Keratinocyte (primary cell): Measurements from ENCODE around the gene ATF7. TPM values are rescaled to one million over a fixed set of nuclear protein-coding genes. Genes with fewer than 3 reads are reported as not detected.

ENCODE experiments used
- DNase-seq: peaks from one replicate; pipeline ENCODE4 v3.0.0-alpha.2; 2011; ENCODE audit warnings: low read depth, missing footprints, low spot score
- FAIRE-seq: peaks from 2 replicates; lab custom pipeline; 2011; peaks lifted over from hg19 to GRCh38; lab: Jason Lieb, UNC
- H2AFZ ChIP-seq: 2 replicates; pipeline ENCODE4 v1.6.0; 2012; ENCODE audit warnings: low read length, control low read depth, inconsistent platforms; ENCODE audit not compliant: control insufficient read depth
- H3K27ac ChIP-seq: 2 replicates; pipeline ENCODE4 v1.5.1; 2011; ENCODE audit warnings: low read length; ENCODE audit not compliant: control insufficient read depth, insufficient read depth
- H3K27me3 ChIP-seq: 3 replicates; pipeline ENCODE4 v1.6.0; 2011; ENCODE audit warnings: low read length; ENCODE audit not compliant: control insufficient read depth, insufficient read depth; ENCODE audit errors: extremely low read depth
- H3K36me3 ChIP-seq, 2 experiments: 2 replicates in 1 of 2; 3 replicates in 1 of 2; pipeline ENCODE4 v1.5.1; 2011; ENCODE audit warnings: low read length in 2 of 2, mild to moderate bottlenecking in 1 of 2; ENCODE audit not compliant: control insufficient read depth in 2 of 2, insufficient read depth in 2 of 2; ENCODE audit errors: extremely low read depth in 1 of 2
- H3K4me1 ChIP-seq: 3 replicates; pipeline ENCODE4 v1.5.1; 2011; ENCODE audit warnings: low read length; ENCODE audit not compliant: control insufficient read depth, insufficient read depth; ENCODE audit errors: extremely low read depth
- H3K4me2 ChIP-seq: 3 replicates; pipeline ENCODE4 v1.6.0; 2011; ENCODE audit warnings: low read depth, low read length; ENCODE audit not compliant: control insufficient read depth, insufficient read depth; ENCODE audit errors: extremely low read depth
- H3K4me3 ChIP-seq, 3 experiments: fragments of 200-600 bp in 1 of 3; sonication (generic) in 1 of 3; 2 replicates in 2 of 3; 3 replicates in 1 of 3; pipeline ENCODE4 v1.5.1; 2011 to 2016; ENCODE audit warnings: low read length in 3 of 3, mild to moderate bottlenecking in 3 of 3, control low read depth in 2 of 3, inconsistent platforms in 1 of 3, low read depth in 1 of 3, mixed read lengths in 1 of 3, mixed run types in 1 of 3, moderate library complexity in 1 of 3; ENCODE audit not compliant: control insufficient read depth in 2 of 3, insufficient read depth in 2 of 3; ENCODE audit errors: extremely low read depth in 1 of 3
- H3K79me2 ChIP-seq: 2 replicates; pipeline ENCODE4 v1.6.0; 2012; ENCODE audit warnings: low read length; ENCODE audit not compliant: control insufficient read depth, insufficient read depth
- H3K9ac ChIP-seq: 3 replicates; pipeline ENCODE4 v1.6.0; 2011; ENCODE audit warnings: low read length; ENCODE audit not compliant: control insufficient read depth, insufficient read depth; ENCODE audit errors: extremely low read depth
- H3K9me1 ChIP-seq: 3 replicates; pipeline ENCODE4 v1.6.0; 2011; ENCODE audit warnings: low read length; ENCODE audit not compliant: control insufficient read depth, insufficient read depth; ENCODE audit errors: extremely low read depth
- H3K9me3 ChIP-seq: 2 replicates; pipeline ENCODE4 v1.5.1; 2012; ENCODE audit warnings: low read depth, low read length; ENCODE audit not compliant: control insufficient read depth
- H4K20me1 ChIP-seq: 3 replicates; pipeline ENCODE4 v1.6.0; 2011; ENCODE audit warnings: low read length; ENCODE audit not compliant: control insufficient read depth, insufficient read depth; ENCODE audit errors: extremely low read depth
- CTCF ChIP-seq, 3 experiments: IDR thresholded peaks in 1 of 3; conservative IDR thresholded peaks in 1 of 3; optimal IDR thresholded peaks in 1 of 3; 2 replicates in 2 of 3; 3 replicates in 1 of 3; pipeline versions ENCODE3 to v1.5.1; 2011; ENCODE audit warnings: low read length in 3 of 3, mild to moderate bottlenecking in 3 of 3, moderate library complexity in 2 of 3, control low read depth in 1 of 3, inconsistent platforms in 1 of 3; ENCODE audit not compliant: insufficient read depth in 2 of 3; ENCODE audit errors: extremely low read depth in 1 of 3
- EZH2 ChIP-seq: IDR thresholded peaks from one replicate; pipeline ENCODE4 v1.6.1; 2012; ENCODE audit warnings: inconsistent platforms, mild to moderate bottlenecking, low read length, moderate library complexity
- dilution Hi-C: fragments of 300-500 bp; cut with MboI; formaldehyde crosslinking; loops from one replicate; pipeline ENCODE4 v1.7.0; 2020; ENCODE audit warnings: low sequenced_read_pairs; ENCODE audit not compliant: extremely low pct_ligation_motif_present
- polyA plus RNA-seq, 5 experiments: library from polyadenylated mRNA; depleted of rRNA in 3 of 5; stranded (reverse) in 3 of 5; stranded (forward) in 1 of 5; unstranded in 1 of 5; fragments of >200 nt; gene quantifications; 1 replicate in 1 of 5; 2 replicates in 3 of 5; 3 replicates in 1 of 5; pipeline versions ENCODE4 v1.2.1 to v1.2.3, GENCODE V29; 2011 to 2012; ENCODE audit warnings: missing spikeins in 2 of 5, low read depth in 1 of 5, low replicate concordance in 1 of 5

ATF7 gene
- polyA plus RNA-seq, 1 donor (not counting 4 experiments of a cell fraction or from before 2014, with no cell fraction given): 16.3 TPM

- Histone ChIP-seq H3K27ac (no peak overlapping the region), H3K9me1 (no peaks in the 10 kb centered on the region), H3K9me3 (no peaks in the 10 kb centered on the region), H3K4me3 (no peak overlapping the region), H3K4me2 (no peak overlapping the region), H3K9ac (no peak overlapping the region), H4K20me1 (no peaks in the 10 kb centered on the region), H3K79me2 (no peaks in the 10 kb centered on the region), H3K36me3 (peaks cover 27 to 28% of the 10 kb centered on the region in 2 experiments), H3K4me1 (no peaks in the 10 kb centered on the region), H3K27me3 (no peaks in the 10 kb centered on the region), H2AFZ (no peak overlapping the region)
- dilution Hi-C loops: no loop called here
- FAIRE-seq (no peak), DNase-seq (no peak)
- no peak for TF ChIP-seq CTCF (optimal IDR thresholded peaks at IDR 0.05 in 1 of 3, IDR thresholded peaks at IDR 0.05 in 1 of 3, conservative IDR thresholded peaks at IDR 0.05 in 1 of 3; ENCODE audit: extremely low read depth in 1 of 3, insufficient read depth in 2 of 3, low read length in 3 of 3)
- TF ChIP-seq EZH2: no peak
Observed at GRCh38 chr12:53518381-53518780, 107.8 kb downstream of the ATF7 start.

GRCh38 chr12:53516758-53517455 lies 109.3 kb downstream of the ATF7 start:
- Histone ChIP-seq H3K9me3 (no peaks in the 10 kb centered on the region), H3K4me1 (no peaks in the 10 kb centered on the region), H3K27me3 (no peaks in the 10 kb centered on the region), H3K79me2 (no peaks in the 10 kb centered on the region), H3K9me1 (no peaks in the 10 kb centered on the region), H3K4me2 (no peak overlapping the region), H2AFZ (no peak overlapping the region), H3K27ac (no peak overlapping the region), H4K20me1 (no peaks in the 10 kb centered on the region), H3K4me3 (no peak overlapping the region), H3K36me3 (peaks cover 30 to 32% of the 10 kb centered on the region in 2 experiments), H3K9ac (no peak overlapping the region)
- no peak for FAIRE-seq
- dilution Hi-C loops: no loop called here
- TF ChIP-seq CTCF (optimal IDR thresholded peaks at IDR 0.05 in 1 of 3, IDR thresholded peaks at IDR 0.05 in 1 of 3, conservative IDR thresholded peaks at IDR 0.05 in 1 of 3; ENCODE audit: extremely low read depth in 1 of 3, insufficient read depth in 2 of 3, low read length in 3 of 3): no peak
- TF ChIP-seq EZH2: no peak
- DNase-seq: no peak
